ENCODE results near the gene LRP3. TPM values are rescaled to one million over a fixed set of nuclear protein-coding genes. Genes with fewer than 3 reads are reported as not detected.

The LRP3 gene
- total and polyA plus RNA-seq, 2 of the 13 experiments (the other 11 are each of a cell fraction or from before 2014, with no cell fraction given), result 17.6 to 51.6 TPM

DNA sequence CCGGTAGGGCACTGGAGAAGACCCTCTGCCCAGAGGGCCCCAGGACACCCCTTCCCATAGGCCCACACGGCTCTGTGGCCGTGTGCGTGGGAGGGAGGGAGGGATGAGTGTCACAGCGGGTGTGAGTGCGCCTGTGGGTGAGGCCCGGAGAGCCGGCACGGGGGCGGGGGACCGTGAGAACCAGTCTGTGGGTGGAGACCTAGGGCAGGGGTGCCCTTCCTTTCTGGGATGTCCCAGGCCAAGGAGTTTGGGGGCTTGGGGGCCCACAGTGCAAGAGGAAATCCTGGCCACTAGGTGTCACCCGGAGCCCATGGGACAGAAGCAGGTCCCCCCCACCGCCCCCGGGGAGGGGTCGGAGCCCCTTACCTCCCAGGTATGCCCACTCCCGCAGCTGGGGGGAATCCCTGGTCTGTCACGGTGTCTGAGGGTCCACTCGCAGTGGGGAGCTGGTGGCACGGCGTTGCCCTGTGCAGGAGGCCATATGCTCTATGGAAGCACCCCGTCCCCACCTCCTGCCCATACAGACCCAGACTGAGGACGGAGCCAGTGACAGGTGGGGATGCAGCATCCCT, 47.5 kb downstream of the LRP3 start (continued):
- no peak for TF ChIP-seq ZNF24 (IDR thresholded peaks at IDR 0.05)
- TF ChIP-seq, protein P1, sequence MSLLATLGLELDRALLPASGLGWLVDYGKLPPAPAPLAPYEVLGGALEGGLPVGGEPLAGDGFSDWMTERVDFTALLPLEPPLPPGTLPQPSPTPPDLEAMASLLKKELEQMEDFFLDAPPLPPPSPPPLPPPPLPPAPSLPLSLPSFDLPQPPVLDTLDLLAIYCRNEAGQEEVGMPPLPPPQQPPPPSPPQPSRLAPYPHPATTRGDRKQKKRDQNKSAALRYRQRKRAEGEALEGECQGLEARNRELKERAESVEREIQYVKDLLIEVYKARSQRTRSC (CRISPR knock-in tag; IDR thresholded peaks at IDR 0.05; ENCODE audit: low read depth), result no peak
- TF ChIP-seq, protein P2, sequence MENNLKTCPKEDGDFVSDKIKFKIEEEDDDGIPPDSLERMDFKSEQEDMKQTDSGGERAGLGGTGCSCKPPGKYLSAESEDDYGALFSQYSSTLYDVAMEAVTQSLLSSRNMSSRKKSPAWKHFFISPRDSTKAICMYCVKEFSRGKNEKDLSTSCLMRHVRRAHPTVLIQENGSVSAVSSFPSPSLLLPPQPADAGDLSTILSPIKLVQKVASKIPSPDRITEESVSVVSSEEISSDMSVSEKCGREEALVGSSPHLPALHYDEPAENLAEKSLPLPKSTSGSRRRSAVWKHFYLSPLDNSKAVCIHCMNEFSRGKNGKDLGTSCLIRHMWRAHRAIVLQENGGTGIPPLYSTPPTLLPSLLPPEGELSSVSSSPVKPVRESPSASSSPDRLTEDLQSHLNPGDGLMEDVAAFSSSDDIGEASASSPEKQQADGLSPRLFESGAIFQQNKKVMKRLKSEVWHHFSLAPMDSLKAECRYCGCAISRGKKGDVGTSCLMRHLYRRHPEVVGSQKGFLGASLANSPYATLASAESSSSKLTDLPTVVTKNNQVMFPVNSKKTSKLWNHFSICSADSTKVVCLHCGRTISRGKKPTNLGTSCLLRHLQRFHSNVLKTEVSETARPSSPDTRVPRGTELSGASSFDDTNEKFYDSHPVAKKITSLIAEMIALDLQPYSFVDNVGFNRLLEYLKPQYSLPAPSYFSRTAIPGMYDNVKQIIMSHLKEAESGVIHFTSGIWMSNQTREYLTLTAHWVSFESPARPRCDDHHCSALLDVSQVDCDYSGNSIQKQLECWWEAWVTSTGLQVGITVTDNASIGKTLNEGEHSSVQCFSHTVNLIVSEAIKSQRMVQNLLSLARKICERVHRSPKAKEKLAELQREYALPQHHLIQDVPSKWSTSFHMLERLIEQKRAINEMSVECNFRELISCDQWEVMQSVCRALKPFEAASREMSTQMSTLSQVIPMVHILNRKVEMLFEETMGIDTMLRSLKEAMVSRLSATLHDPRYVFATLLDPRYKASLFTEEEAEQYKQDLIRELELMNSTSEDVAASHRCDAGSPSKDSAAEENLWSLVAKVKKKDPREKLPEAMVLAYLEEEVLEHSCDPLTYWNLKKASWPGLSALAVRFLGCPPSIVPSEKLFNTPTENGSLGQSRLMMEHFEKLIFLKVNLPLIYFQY (CRISPR knock-in tag; IDR thresholded peaks at IDR 0.05; ENCODE audit: borderline replicate concordance), result no peak
- TF ChIP-seq ZNF572 (CRISPR knock-in tag; IDR thresholded peaks at IDR 0.05), result 0 out of 2 replicates have a peak, but pooled peaks have one; percentile 38
- no peak for TF ChIP-seq NFRKB (IDR thresholded peaks at IDR 0.05)
- TF ChIP-seq, protein P3, sequence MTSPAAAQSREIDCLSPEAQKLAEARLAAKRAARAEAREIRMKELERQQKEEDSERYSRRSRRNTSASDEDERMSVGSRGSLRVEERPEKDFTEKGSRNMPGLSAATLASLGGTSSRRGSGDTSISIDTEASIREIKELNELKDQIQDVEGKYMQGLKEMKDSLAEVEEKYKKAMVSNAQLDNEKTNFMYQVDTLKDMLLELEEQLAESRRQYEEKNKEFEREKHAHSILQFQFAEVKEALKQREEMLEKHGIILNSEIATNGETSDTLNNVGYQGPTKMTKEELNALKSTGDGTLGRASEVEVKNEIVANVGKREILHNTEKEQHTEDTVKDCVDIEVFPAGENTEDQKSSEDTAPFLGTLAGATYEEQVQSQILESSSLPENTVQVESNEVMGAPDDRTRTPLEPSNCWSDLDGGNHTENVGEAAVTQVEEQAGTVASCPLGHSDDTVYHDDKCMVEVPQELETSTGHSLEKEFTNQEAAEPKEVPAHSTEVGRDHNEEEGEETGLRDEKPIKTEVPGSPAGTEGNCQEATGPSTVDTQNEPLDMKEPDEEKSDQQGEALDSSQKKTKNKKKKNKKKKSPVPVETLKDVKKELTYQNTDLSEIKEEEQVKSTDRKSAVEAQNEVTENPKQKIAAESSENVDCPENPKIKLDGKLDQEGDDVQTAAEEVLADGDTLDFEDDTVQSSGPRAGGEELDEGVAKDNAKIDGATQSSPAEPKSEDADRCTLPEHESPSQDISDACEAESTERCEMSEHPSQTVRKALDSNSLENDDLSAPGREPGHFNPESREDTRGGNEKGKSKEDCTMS (CRISPR knock-in tag; conservative IDR thresholded peaks at IDR 0.05), result no peak
- no peak for TF ChIP-seq MYNN (CRISPR knock-in tag; IDR thresholded peaks at IDR 0.05; ENCODE audit: low read depth)
- TF ChIP-seq, protein P4, sequence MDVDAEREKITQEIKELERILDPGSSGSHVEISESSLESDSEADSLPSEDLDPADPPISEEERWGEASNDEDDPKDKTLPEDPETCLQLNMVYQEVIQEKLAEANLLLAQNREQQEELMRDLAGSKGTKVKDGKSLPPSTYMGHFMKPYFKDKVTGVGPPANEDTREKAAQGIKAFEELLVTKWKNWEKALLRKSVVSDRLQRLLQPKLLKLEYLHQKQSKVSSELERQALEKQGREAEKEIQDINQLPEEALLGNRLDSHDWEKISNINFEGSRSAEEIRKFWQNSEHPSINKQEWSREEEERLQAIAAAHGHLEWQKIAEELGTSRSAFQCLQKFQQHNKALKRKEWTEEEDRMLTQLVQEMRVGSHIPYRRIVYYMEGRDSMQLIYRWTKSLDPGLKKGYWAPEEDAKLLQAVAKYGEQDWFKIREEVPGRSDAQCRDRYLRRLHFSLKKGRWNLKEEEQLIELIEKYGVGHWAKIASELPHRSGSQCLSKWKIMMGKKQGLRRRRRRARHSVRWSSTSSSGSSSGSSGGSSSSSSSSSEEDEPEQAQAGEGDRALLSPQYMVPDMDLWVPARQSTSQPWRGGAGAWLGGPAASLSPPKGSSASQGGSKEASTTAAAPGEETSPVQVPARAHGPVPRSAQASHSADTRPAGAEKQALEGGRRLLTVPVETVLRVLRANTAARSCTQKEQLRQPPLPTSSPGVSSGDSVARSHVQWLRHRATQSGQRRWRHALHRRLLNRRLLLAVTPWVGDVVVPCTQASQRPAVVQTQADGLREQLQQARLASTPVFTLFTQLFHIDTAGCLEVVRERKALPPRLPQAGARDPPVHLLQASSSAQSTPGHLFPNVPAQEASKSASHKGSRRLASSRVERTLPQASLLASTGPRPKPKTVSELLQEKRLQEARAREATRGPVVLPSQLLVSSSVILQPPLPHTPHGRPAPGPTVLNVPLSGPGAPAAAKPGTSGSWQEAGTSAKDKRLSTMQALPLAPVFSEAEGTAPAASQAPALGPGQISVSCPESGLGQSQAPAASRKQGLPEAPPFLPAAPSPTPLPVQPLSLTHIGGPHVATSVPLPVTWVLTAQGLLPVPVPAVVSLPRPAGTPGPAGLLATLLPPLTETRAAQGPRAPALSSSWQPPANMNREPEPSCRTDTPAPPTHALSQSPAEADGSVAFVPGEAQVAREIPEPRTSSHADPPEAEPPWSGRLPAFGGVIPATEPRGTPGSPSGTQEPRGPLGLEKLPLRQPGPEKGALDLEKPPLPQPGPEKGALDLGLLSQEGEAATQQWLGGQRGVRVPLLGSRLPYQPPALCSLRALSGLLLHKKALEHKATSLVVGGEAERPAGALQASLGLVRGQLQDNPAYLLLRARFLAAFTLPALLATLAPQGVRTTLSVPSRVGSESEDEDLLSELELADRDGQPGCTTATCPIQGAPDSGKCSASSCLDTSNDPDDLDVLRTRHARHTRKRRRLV (CRISPR knock-in tag; IDR thresholded peaks at IDR 0.05), result no peak
- no peak for TF ChIP-seq GLI4 (CRISPR knock-in tag; IDR thresholded peaks at IDR 0.05; ENCODE audit: borderline replicate concordance)
- no peak for TF ChIP-seq ZNF335 (CRISPR knock-in tag; IDR thresholded peaks at IDR 0.05)
- TF ChIP-seq, protein P5, sequence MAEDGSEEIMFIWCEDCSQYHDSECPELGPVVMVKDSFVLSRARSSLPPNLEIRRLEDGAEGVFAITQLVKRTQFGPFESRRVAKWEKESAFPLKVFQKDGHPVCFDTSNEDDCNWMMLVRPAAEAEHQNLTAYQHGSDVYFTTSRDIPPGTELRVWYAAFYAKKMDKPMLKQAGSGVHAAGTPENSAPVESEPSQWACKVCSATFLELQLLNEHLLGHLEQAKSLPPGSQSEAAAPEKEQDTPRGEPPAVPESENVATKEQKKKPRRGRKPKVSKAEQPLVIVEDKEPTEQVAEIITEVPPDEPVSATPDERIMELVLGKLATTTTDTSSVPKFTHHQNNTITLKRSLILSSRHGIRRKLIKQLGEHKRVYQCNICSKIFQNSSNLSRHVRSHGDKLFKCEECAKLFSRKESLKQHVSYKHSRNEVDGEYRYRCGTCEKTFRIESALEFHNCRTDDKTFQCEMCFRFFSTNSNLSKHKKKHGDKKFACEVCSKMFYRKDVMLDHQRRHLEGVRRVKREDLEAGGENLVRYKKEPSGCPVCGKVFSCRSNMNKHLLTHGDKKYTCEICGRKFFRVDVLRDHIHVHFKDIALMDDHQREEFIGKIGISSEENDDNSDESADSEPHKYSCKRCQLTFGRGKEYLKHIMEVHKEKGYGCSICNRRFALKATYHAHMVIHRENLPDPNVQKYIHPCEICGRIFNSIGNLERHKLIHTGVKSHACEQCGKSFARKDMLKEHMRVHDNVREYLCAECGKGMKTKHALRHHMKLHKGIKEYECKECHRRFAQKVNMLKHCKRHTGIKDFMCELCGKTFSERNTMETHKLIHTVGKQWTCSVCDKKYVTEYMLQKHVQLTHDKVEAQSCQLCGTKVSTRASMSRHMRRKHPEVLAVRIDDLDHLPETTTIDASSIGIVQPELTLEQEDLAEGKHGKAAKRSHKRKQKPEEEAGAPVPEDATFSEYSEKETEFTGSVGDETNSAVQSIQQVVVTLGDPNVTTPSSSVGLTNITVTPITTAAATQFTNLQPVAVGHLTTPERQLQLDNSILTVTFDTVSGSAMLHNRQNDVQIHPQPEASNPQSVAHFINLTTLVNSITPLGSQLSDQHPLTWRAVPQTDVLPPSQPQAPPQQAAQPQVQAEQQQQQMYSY (CRISPR knock-in tag; IDR thresholded peaks at IDR 0.05), result no peak
